Stimulated activated CD8-positive, alpha-beta memory T cell treated with anti-CD3 and anti-CD28 coated beads, Interleukin-12 subunit alpha, Interleukin-12 subunit beta, amount 100 ng/mL, for 1 hour (primary cell): ENCODE data around the gene OIT3.
"Not testable (repeated sequence)": the region's sequence is repeated elsewhere in the genome, so short reads cannot be mapped to it uniquely, and the experiment has no call there.

Source experiments
- DNase-seq: peaks from one replicate; pipeline ENCODE4 v3.0.0-alpha.2; 2020; ENCODE audit warnings: low read depth

The OIT3 gene

GRCh38 chr10:72903941-72904446 lies 10.5 kb downstream of the OIT3 start:
- DNase-seq = not testable (repeated sequence)

GRCh38 chr10:72904806-72905205 lies 11.3 kb downstream of the OIT3 start:
- DNase-seq = no peak

- DNase-seq = no peak
Observed at GRCh38 chr10:72906446-72906845, 12.9 kb downstream of the OIT3 start.

GRCh38 chr10:72910705-72911104 lies 17.2 kb downstream of the OIT3 start:
- no peak for DNase-seq

GRCh38 chr10:72911758-72912157 lies 18.2 kb downstream of the OIT3 start:
- no peak for DNase-seq

- DNase-seq = no peak
Observed at GRCh38 chr10:72912736-72913135, 19.2 kb downstream of the OIT3 start.

GRCh38 chr10:72913287-72913686 lies 19.7 kb downstream of the OIT3 start:
- no peak for DNase-seq

GRCh38 chr10:72917201-72917600 lies 23.7 kb downstream of the OIT3 start:
- DNase-seq = not testable (repeated sequence)

GRCh38 chr10:72917803-72918332 lies 24.3 kb downstream of the OIT3 start:
- DNase-seq = not testable (repeated sequence)

GRCh38 chr10:72918352-72918751 lies 24.8 kb downstream of the OIT3 start:
- DNase-seq = no peak

- DNase-seq = not testable (repeated sequence)
Observed at GRCh38 chr10:72921147-72921683, 27.7 kb downstream of the OIT3 start.

- no peak for DNase-seq
Observed at GRCh38 chr10:72924351-72924750, 30.8 kb downstream of the OIT3 start.

- DNase-seq = no peak
Observed at GRCh38 chr10:72925951-72926465, 32.5 kb downstream of the OIT3 start.

GRCh38 chr10:72927485-72927884 lies 33.9 kb downstream of the OIT3 start:
- no peak for DNase-seq

GRCh38 chr10:72928798-72929197 lies 35.3 kb downstream of the OIT3 start:
- DNase-seq = no peak

- DNase-seq = no peak
Observed at GRCh38 chr10:72930276-72930675, 36.7 kb downstream of the OIT3 start.

- no peak for DNase-seq
Observed at GRCh38 chr10:72932259-72933015, 38.9 kb downstream of the OIT3 start.

- DNase-seq = no peak
Observed at GRCh38 chr10:72935361-72935760, 41.8 kb downstream of the OIT3 start.

GRCh38 chr10:72943498-72944234 lies 50.1 kb downstream of the OIT3 start:
- no peak for DNase-seq

- DNase-seq = no peak
Observed at GRCh38 chr10:72946963-72947362, 53.4 kb downstream of the OIT3 start.

GRCh38 chr10:72948762-72949161 lies 55.2 kb downstream of the OIT3 start:
- DNase-seq = no peak

GRCh38 chr10:72951760-72952159 lies 58.2 kb downstream of the OIT3 start:
- DNase-seq = no peak

- DNase-seq = no peak
Observed at GRCh38 chr10:72952189-72952588, 58.6 kb downstream of the OIT3 start.
